Endothelial cell of umbilical vein (primary cell): ENCODE results near the gene ETNK2. TPM values are rescaled to one million over a fixed set of nuclear protein-coding genes. Genes with fewer than 3 reads are reported as not detected.

Experiments used
- BruUV-seq: library from RNA; stranded (reverse); fragments of 400-500 nt; replicated peaks from 2 replicates; lab custom pipeline; 2021; lab: Mats Ljungman, UMichigan
- CTCF ChIA-PET: fragments of 300-600, 350-600 bp; sonication (Branson Sonifier 250); formaldehyde crosslinking; loops from one replicate; lab custom pipeline; 2021; ENCODE audit warnings: antibody characterized with exemption, inconsistent platforms; lab: Charles Lee
- POLR2A ChIA-PET: fragments of 300-600, 350-600 bp; sonication (Branson Sonifier 250); formaldehyde crosslinking; loops from one replicate; lab custom pipeline; 2021; ENCODE audit warnings: antibody characterized with exemption, inconsistent platforms; lab: Charles Lee
- DNase-seq: peaks from one replicate; pipeline ENCODE4 v3.0.0-alpha.2; 2011; ENCODE audit warnings: low read depth, low spot score
- FAIRE-seq: peaks from 2 replicates; lab custom pipeline; 2011; peaks lifted over from hg19 to GRCh38; lab: Jason Lieb, UNC
- H2AFZ ChIP-seq: 2 replicates; pipeline ENCODE4 v1.6.0; 2012; ENCODE audit warnings: low read depth, low read length, control low read depth, inconsistent platforms
- H3K27ac ChIP-seq: 2 replicates; pipeline ENCODE4 v1.5.1; 2011; ENCODE audit warnings: low read depth, mild to moderate bottlenecking, control low read depth, low read length, moderate library complexity; ENCODE audit not compliant: insufficient read depth
- H3K27me3 ChIP-seq, 2 experiments: 2 replicates each; pipeline versions ENCODE4 v1.6.0 to v1.6.1; 2011; ENCODE audit warnings: low read length in 2 of 2, mixed read lengths in 1 of 2; ENCODE audit not compliant: control insufficient read depth in 2 of 2, insufficient read depth in 2 of 2
- H3K36me3 ChIP-seq, 2 experiments: 2 replicates in 1 of 2; 3 replicates in 1 of 2; pipeline ENCODE4 v1.5.1; 2011; ENCODE audit warnings: low read length in 2 of 2, mild to moderate bottlenecking in 1 of 2, moderate library complexity in 1 of 2; ENCODE audit not compliant: control insufficient read depth in 2 of 2, insufficient read depth in 2 of 2; ENCODE audit errors: extremely low read depth in 1 of 2
- H3K4me1 ChIP-seq: 3 replicates; pipeline ENCODE4 v1.5.1; 2011; ENCODE audit warnings: mild to moderate bottlenecking, low read length; ENCODE audit not compliant: control insufficient read depth, insufficient read depth; ENCODE audit errors: extremely low read depth
- H3K4me2 ChIP-seq: 2 replicates; pipeline ENCODE4 v1.6.1; 2011; ENCODE audit warnings: low read length, control low read depth, mixed read lengths; ENCODE audit not compliant: insufficient read depth
- H3K4me3 ChIP-seq, 3 experiments: fragments of 200-600 bp in 1 of 3; sonication (generic), shearing (Covaris generic) in 1 of 3; replicated peaks in 1 of 3; 2 replicates each; pipeline ENCODE4 v1.5.1; 2011 to 2016; ENCODE audit warnings: control low read depth in 3 of 3, low read length in 3 of 3, mild to moderate bottlenecking in 2 of 3, inconsistent platforms in 1 of 3, low read depth in 1 of 3, moderate library complexity in 1 of 3; ENCODE audit not compliant: insufficient read depth in 1 of 3
- H3K79me2 ChIP-seq: 2 replicates; pipeline ENCODE4 v1.6.0; 2012; ENCODE audit warnings: low read length, inconsistent platforms; ENCODE audit not compliant: control insufficient read depth, insufficient read depth
- H3K9ac ChIP-seq: replicated peaks from 2 replicates; pipeline ENCODE3; 2011; ENCODE audit warnings: low read length, control low read depth; ENCODE audit not compliant: insufficient read depth; ENCODE audit errors: extremely low read depth
- H3K9me1 ChIP-seq: replicated peaks from 3 replicates; pipeline ENCODE4 v1.6.0; 2011; ENCODE audit warnings: mild to moderate bottlenecking, low read length; ENCODE audit not compliant: control insufficient read depth, insufficient read depth; ENCODE audit errors: extremely low read depth
- H3K9me3 ChIP-seq: replicated peaks from 2 replicates; pipeline ENCODE4 v1.5.1; 2012; ENCODE audit warnings: low read length, inconsistent platforms; ENCODE audit not compliant: control insufficient read depth, insufficient read depth
- H4K20me1 ChIP-seq: replicated peaks from 2 replicates; pipeline ENCODE3; 2011; ENCODE audit warnings: mild to moderate bottlenecking, low read length; ENCODE audit not compliant: control insufficient read depth, insufficient read depth; ENCODE audit errors: extremely low read depth
- EZH2 ChIP-seq: IDR thresholded peaks from 2 replicates; pipeline ENCODE4 v1.6.1; 2012; ENCODE audit warnings: borderline replicate concordance, low read depth, mild to moderate bottlenecking, moderate library complexity, low read length, inconsistent platforms; ENCODE audit not compliant: severe bottlenecking
- FOS ChIP-seq: IDR thresholded peaks from 2 replicates; pipeline ENCODE4 v1.6.1; 2011; ENCODE audit warnings: mild to moderate bottlenecking, low read length, moderate library complexity, borderline replicate concordance; ENCODE audit not compliant: insufficient read depth
- GATA2 ChIP-seq: IDR thresholded peaks from 2 replicates; pipeline ENCODE4 v1.7.0; 2011; ENCODE audit warnings: low read depth, mild to moderate bottlenecking, moderate library complexity, mixed read lengths, low read length; ENCODE audit not compliant: insufficient read length, insufficient read depth
- JUN ChIP-seq: IDR thresholded peaks from 2 replicates; pipeline ENCODE4 v1.6.1; 2011; ENCODE audit warnings: borderline replicate concordance, low read depth; ENCODE audit not compliant: insufficient read length, insufficient read depth
- MYC ChIP-seq: IDR thresholded peaks from one replicate; pipeline ENCODE4 v1.6.1; 2011; ENCODE audit warnings: mild to moderate bottlenecking, low read depth, low read length
- POLR2A ChIP-seq: IDR thresholded peaks from 2 replicates; pipeline ENCODE4 v1.6.1; 2012; ENCODE audit warnings: low read depth, mild to moderate bottlenecking, control low read depth, low read length
- POLR2AphosphoS5 ChIP-seq: IDR thresholded peaks from 2 replicates; pipeline ENCODE4 v1.6.1; 2012; ENCODE audit warnings: low read depth, mild to moderate bottlenecking, control low read depth, low read length, moderate library complexity; ENCODE audit not compliant: insufficient read depth
- dilution Hi-C: fragments of 300-500 bp; cut with MboI; formaldehyde crosslinking; loops from one replicate; pipeline ENCODE4 v1.15.0; 2019; ENCODE audit warnings: low sequenced_read_pairs; ENCODE audit not compliant: extremely low pct_ligation_motif_present
- intact Hi-C: fragments of 100-400 bp; cut with micrococcal nuclease; formaldehyde crosslinking; loops from one replicate; pipeline ENCODE4 v1.10.0; 2022
- polyA plus RNA-seq, 4 experiments: library from polyadenylated mRNA; depleted of rRNA in 3 of 4; stranded (reverse) in 3 of 4; unstranded in 1 of 4; fragments of >200 nt; gene quantifications; 2 replicates each; pipeline versions ENCODE4 v1.2.1 to v1.2.3, GENCODE V29; 2011 to 2012; ENCODE audit warnings: missing spikeins in 1 of 4
- total RNA-seq: library from RNA; stranded (reverse); gene quantifications from 2 replicates; pipeline ENCODE4 v1.2.3, GENCODE V29; 2021
- TF ChIP-seq, protein P1 (sequence below), 2 donors: IDR thresholded peaks; 1 replicate in 1 of 2; 2 replicates in 1 of 2; pipeline ENCODE4 v1.5.1; 2011; ENCODE audit warnings: low read length in 2 of 2, mild to moderate bottlenecking in 2 of 2, moderate library complexity in 2 of 2, control low read depth in 1 of 2, inconsistent platforms in 1 of 2, low read depth in 1 of 2; ENCODE audit not compliant: insufficient read depth in 1 of 2; ENCODE audit errors: extremely low read depth in 1 of 2
- TF ChIP-seq, protein P2 (sequence below): IDR thresholded peaks from 2 replicates; pipeline ENCODE4 v1.6.1; 2011; ENCODE audit not compliant: insufficient read depth, insufficient read length

ETNK2 gene
- total and polyA plus RNA-seq, 2 donors (not counting 3 experiments of a cell fraction or from before 2014, with no cell fraction given), result 13.5 to 27.5 TPM

DNA sequence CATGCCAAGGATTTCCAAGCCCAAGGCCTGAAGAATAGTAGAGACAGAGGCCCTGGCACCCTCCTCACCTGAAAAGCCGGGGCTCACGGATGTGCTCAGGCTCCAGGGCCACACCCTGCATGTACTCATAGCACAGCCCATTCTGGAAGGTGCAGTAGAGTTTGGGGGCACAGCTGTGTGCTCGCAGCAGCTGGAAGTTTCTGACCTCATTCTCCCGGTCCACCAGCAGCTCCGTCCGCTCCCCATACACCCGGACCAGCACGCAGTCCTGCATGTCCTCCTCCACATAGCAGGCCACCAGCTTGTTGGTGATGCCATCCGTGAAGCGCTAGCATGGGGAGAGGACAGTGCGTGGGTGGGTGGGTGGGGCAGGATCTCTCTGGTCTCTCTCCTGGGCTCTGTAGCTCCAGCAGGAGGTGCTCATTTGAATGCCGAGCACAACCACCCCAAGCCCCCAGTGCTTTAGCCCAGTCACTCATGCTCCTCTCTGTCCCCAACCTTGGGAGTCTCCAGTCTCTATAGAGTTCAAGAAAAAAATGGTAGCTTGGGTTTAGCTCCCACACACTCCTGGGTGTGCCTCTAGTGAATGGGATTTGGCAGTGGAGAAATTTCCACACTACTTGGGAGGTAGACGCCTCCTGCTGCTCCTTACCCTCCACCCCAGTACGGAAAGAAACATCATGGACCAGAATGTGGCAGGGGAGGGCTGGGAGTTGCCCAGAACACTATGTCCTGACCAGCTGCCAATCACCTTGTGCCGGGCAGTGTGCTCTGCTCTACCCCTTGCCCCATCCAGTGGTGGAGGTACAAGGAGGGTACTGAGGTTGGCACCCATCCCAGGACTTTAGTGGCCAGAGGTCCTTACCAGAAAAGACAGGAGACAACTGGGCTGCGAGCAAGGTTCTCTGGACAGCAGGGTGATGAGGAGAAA lies 1.9 kb downstream of the ETNK2 start:
- Histone ChIP-seq H3K4me2 (no peak overlapping the region), H4K20me1 (no peaks in the 10 kb centered on the region), H3K27me3 (no peaks in the 10 kb centered on the region), H3K27ac (no peak overlapping the region), H3K9me3 (no peaks in the 10 kb centered on the region), H3K4me3 (no peak overlapping the region), H2AFZ (no peak overlapping the region), H3K4me1 (peaks cover 5% of the 10 kb centered on the region), H3K36me3 (no peaks in the 10 kb centered on the region), H3K9me1 (no peaks in the 10 kb centered on the region), H3K9ac (no peak overlapping the region), H3K79me2 (no peaks in the 10 kb centered on the region)
- intact Hi-C loops, result loop anchor here (2.0 kb wide), 1 partner anchor 19 kb away; no protein-coding TSS in a partner anchor
- ChIA-PET POLR2A (no interaction called here), CTCF (interaction anchor here (1.1 to 3.8 kb wide), 4 partner anchors 13 to 213 kb away, joined by 3 to 29 read pairs (median 13); partner anchors contain the start of gene GOLT1A)
- no peak for TF ChIP-seq EZH2
- FAIRE-seq (no peak), DNase-seq (no peak)
- dilution Hi-C loops, result loop anchor here (25.0 kb wide), 2 partner anchors 187 to 288 kb away; partner anchors contain the start of gene SNRPE
- BruUV-seq, result no TSS peak

DNA sequence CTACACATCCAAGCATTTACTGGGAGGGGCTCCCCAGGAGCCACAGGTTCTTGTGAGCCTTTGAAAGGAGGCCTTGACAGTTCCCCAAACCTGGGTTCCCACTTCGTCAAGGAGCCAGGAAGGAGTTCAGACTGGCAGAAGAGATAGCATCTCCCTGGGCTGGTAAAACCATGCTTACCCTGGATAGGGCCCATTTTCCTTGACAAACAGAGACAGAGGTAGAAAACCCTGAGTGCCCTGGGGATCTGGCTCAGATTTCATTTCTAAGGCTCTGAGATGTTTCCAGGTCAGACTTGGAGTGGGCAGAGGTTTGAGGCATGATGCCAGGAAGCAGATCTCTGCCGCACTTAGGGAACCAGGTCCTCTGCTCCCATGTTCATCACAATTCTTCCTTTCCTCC lies 2.7 kb downstream of the ETNK2 start:
- no peaks in the 10 kb centered on the region for H3K27me3 ChIP-seq
- no peak overlapping the region for H2AFZ ChIP-seq
- no peak for DNase-seq
- H3K4me2 ChIP-seq, result no peak overlapping the region
- no peak overlapping the region for H3K4me3 ChIP-seq
- dilution Hi-C loops, result loop anchor here (25.0 kb wide), 1 partner anchor 287 kb away; the partner anchor contains the start of gene SNRPE
- FAIRE-seq, result no peak
- H3K9me1 ChIP-seq, result no peaks in the 10 kb centered on the region
- ChIA-PET CTCF (interaction anchor here (1.1 to 3.8 kb wide), 4 partner anchors 14 to 65 kb away, joined by 3 to 29 read pairs (median 12); partner anchors contain the start of gene GOLT1A), POLR2A (no interaction called here)
- H4K20me1 ChIP-seq, result no peaks in the 10 kb centered on the region
- no peaks in the 10 kb centered on the region for H3K79me2 ChIP-seq
- BruUV-seq, result no TSS peak
- H3K27ac ChIP-seq, result no peak overlapping the region
- intact Hi-C loops, result no loop called here
- H3K4me1 ChIP-seq, result peaks cover 5% of the 10 kb centered on the region
- no peaks in the 10 kb centered on the region for H3K9me3 ChIP-seq
- TF ChIP-seq EZH2 (no peak), POLR2AphosphoS5 (no peak), POLR2A (no peak), FOS (no peak), MYC (no peak), JUN (no peak), GATA2 (no peak)
- TF ChIP-seq, protein P1, sequence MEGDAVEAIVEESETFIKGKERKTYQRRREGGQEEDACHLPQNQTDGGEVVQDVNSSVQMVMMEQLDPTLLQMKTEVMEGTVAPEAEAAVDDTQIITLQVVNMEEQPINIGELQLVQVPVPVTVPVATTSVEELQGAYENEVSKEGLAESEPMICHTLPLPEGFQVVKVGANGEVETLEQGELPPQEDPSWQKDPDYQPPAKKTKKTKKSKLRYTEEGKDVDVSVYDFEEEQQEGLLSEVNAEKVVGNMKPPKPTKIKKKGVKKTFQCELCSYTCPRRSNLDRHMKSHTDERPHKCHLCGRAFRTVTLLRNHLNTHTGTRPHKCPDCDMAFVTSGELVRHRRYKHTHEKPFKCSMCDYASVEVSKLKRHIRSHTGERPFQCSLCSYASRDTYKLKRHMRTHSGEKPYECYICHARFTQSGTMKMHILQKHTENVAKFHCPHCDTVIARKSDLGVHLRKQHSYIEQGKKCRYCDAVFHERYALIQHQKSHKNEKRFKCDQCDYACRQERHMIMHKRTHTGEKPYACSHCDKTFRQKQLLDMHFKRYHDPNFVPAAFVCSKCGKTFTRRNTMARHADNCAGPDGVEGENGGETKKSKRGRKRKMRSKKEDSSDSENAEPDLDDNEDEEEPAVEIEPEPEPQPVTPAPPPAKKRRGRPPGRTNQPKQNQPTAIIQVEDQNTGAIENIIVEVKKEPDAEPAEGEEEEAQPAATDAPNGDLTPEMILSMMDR (IDR thresholded peaks at IDR 0.05; ENCODE audit: extremely low read depth in 1 of 2, insufficient read depth in 1 of 2, low read depth in 1 of 2, low read length in 2 of 2), result no peak
- TF ChIP-seq, protein P2, sequence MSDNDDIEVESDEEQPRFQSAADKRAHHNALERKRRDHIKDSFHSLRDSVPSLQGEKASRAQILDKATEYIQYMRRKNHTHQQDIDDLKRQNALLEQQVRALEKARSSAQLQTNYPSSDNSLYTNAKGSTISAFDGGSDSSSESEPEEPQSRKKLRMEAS, result no peak
- H3K36me3 ChIP-seq, result no peaks in the 10 kb centered on the region
- H3K9ac ChIP-seq, result no peak overlapping the region
